ENCODE measurements around the gene POTEJ. TPM values are rescaled to one million over a fixed set of nuclear protein-coding genes. Genes with fewer than 3 reads are reported as not detected.
"Not testable (repeated sequence)": the region's sequence is repeated elsewhere in the genome, so short reads cannot be mapped to it uniquely, and the experiment has no call there.

The POTEJ gene
- total RNA-seq, 2 donors from 2014 or later: not detected

- not testable (repeated sequence) for ATAC-seq (replicated peaks in 1 of 2); H3K4me1 Mint-ChIP-seq (ENCODE audit: low read depth); H3K4me3 Mint-ChIP-seq; H3K9me3 Mint-ChIP-seq; H3K36me3 Mint-ChIP-seq (ENCODE audit: insufficient read depth in 2 of 2); H3K27me3 Mint-ChIP-seq (ENCODE audit: low read depth); H3K27ac Mint-ChIP-seq; DNase-seq
Measured at GRCh38 chr2:130590842-130591359, 20.3 kb upstream of the POTEJ start.

GRCh38 chr2:130592791-130593414, 18.3 kb upstream of the POTEJ start:
- not testable (repeated sequence) for H3K9me3 Mint-ChIP-seq; H3K36me3 Mint-ChIP-seq (ENCODE audit: insufficient read depth in 2 of 2)

GRCh38 chr2:130594011-130594410, 17.2 kb upstream of the POTEJ start:
- H3K27ac Mint-ChIP-seq; DNase-seq; H3K36me3 Mint-ChIP-seq (ENCODE audit: insufficient read depth in 2 of 2); H3K4me1 Mint-ChIP-seq (ENCODE audit: low read depth); H3K9me3 Mint-ChIP-seq; H3K4me3 Mint-ChIP-seq; H3K27me3 Mint-ChIP-seq (ENCODE audit: low read depth); ATAC-seq (replicated peaks in 1 of 2): not testable (repeated sequence)

More at GRCh38 chr2:130592791-130593414, 18.3 kb upstream of the POTEJ start:
- H3K4me3 Mint-ChIP-seq; H3K27me3 Mint-ChIP-seq (ENCODE audit: low read depth); DNase-seq; ATAC-seq (replicated peaks in 1 of 2); H3K27ac Mint-ChIP-seq; H3K4me1 Mint-ChIP-seq (ENCODE audit: low read depth): not testable (repeated sequence)

- not testable (repeated sequence) for H3K4me1 Mint-ChIP-seq (ENCODE audit: low read depth); H3K27ac Mint-ChIP-seq; H3K36me3 Mint-ChIP-seq (ENCODE audit: insufficient read depth in 2 of 2); ATAC-seq (replicated peaks in 1 of 2); H3K27me3 Mint-ChIP-seq (ENCODE audit: low read depth); H3K9me3 Mint-ChIP-seq; H3K4me3 Mint-ChIP-seq; DNase-seq
Measured at GRCh38 chr2:130596757-130597156, 14.5 kb upstream of the POTEJ start.

GRCh38 chr2:130597994-130598393, 13.2 kb upstream of the POTEJ start:
- not testable (repeated sequence) for H3K4me1 Mint-ChIP-seq (ENCODE audit: low read depth); DNase-seq; ATAC-seq (replicated peaks in 1 of 2); H3K36me3 Mint-ChIP-seq (ENCODE audit: insufficient read depth in 2 of 2); H3K27ac Mint-ChIP-seq; H3K4me3 Mint-ChIP-seq; H3K27me3 Mint-ChIP-seq (ENCODE audit: low read depth); H3K9me3 Mint-ChIP-seq

- not testable (repeated sequence) for H3K27me3 Mint-ChIP-seq (ENCODE audit: low read depth); H3K4me3 Mint-ChIP-seq; H3K9me3 Mint-ChIP-seq; H3K27ac Mint-ChIP-seq; DNase-seq; H3K36me3 Mint-ChIP-seq (ENCODE audit: insufficient read depth in 2 of 2); ATAC-seq (replicated peaks in 1 of 2); H3K4me1 Mint-ChIP-seq (ENCODE audit: low read depth)
Measured at GRCh38 chr2:130598463-130598862, 12.8 kb upstream of the POTEJ start.

GRCh38 chr2:130599393-130599792, 11.8 kb upstream of the POTEJ start, which contains the start of gene CFC1:
Gene CFC1, minus strand, starts transcription at chr2:130599575. Its CDS starts 288 bp downstream, at chr2:130599287.
- not testable (repeated sequence) for H3K27me3 Mint-ChIP-seq (ENCODE audit: low read depth); H3K9me3 Mint-ChIP-seq; ATAC-seq (replicated peaks in 1 of 2); H3K4me1 Mint-ChIP-seq (ENCODE audit: low read depth); H3K36me3 Mint-ChIP-seq (ENCODE audit: insufficient read depth in 2 of 2); H3K27ac Mint-ChIP-seq; H3K4me3 Mint-ChIP-seq; DNase-seq

- not testable (repeated sequence) for H3K27me3 Mint-ChIP-seq (ENCODE audit: low read depth); H3K4me1 Mint-ChIP-seq (ENCODE audit: low read depth); ATAC-seq (replicated peaks in 1 of 2); H3K4me3 Mint-ChIP-seq; DNase-seq; H3K36me3 Mint-ChIP-seq (ENCODE audit: insufficient read depth in 2 of 2); H3K9me3 Mint-ChIP-seq; H3K27ac Mint-ChIP-seq
Measured at GRCh38 chr2:130599926-130600325, 11.3 kb upstream of the POTEJ start.

- H3K27me3 Mint-ChIP-seq (ENCODE audit: low read depth); H3K4me3 Mint-ChIP-seq; H3K9me3 Mint-ChIP-seq; ATAC-seq (replicated peaks in 1 of 2); H3K36me3 Mint-ChIP-seq (ENCODE audit: insufficient read depth in 2 of 2); H3K27ac Mint-ChIP-seq; DNase-seq; H3K4me1 Mint-ChIP-seq (ENCODE audit: low read depth): not testable (repeated sequence)
Measured at GRCh38 chr2:130601648-130602302, 9.5 kb upstream of the POTEJ start.

GRCh38 chr2:130608276-130609001, 2.8 kb upstream of the POTEJ start:
- H3K27me3 Mint-ChIP-seq (ENCODE audit: low read depth); H3K9me3 Mint-ChIP-seq; H3K4me1 Mint-ChIP-seq (ENCODE audit: low read depth); H3K27ac Mint-ChIP-seq; DNase-seq; H3K36me3 Mint-ChIP-seq (ENCODE audit: insufficient read depth in 2 of 2); ATAC-seq (replicated peaks in 1 of 2); H3K4me3 Mint-ChIP-seq: not testable (repeated sequence)

GRCh38 chr2:130609002-130609920, 2.0 kb upstream of the POTEJ start:
- not testable (repeated sequence) for H3K27me3 Mint-ChIP-seq (ENCODE audit: low read depth); H3K36me3 Mint-ChIP-seq (ENCODE audit: insufficient read depth in 2 of 2); ATAC-seq (replicated peaks in 1 of 2); H3K4me1 Mint-ChIP-seq (ENCODE audit: low read depth); H3K27ac Mint-ChIP-seq; H3K4me3 Mint-ChIP-seq; DNase-seq; H3K9me3 Mint-ChIP-seq

- H3K4me3 Mint-ChIP-seq; H3K4me1 Mint-ChIP-seq (ENCODE audit: low read depth); H3K9me3 Mint-ChIP-seq; DNase-seq; H3K27ac Mint-ChIP-seq; ATAC-seq (replicated peaks in 1 of 2); H3K27me3 Mint-ChIP-seq (ENCODE audit: low read depth); H3K36me3 Mint-ChIP-seq (ENCODE audit: insufficient read depth in 2 of 2): not testable (repeated sequence)
Measured at GRCh38 chr2:130610486-130610885, 754 bp upstream of the POTEJ start.

Data from activated T-cell treated with anti-CD3 and anti-CD28 coated beads, Interleukin-2, amount 50 U/mL, for 72 hours (primary cell).